Keratinocyte (primary cell): Measurements from ENCODE around the gene ANKS1A. TPM values are rescaled to one million over a fixed set of nuclear protein-coding genes. Genes with fewer than 3 reads are reported as not detected.

Experiments used
- DNase-seq: peaks from one replicate; pipeline ENCODE4 v3.0.0-alpha.2; 2011; ENCODE audit warnings: low read depth, missing footprints, low spot score
- FAIRE-seq: peaks from 2 replicates; lab custom pipeline; 2011; peaks lifted over from hg19 to GRCh38; lab: Jason Lieb, UNC
- H2AFZ ChIP-seq: 2 replicates; pipeline ENCODE4 v1.6.0; 2012; ENCODE audit warnings: low read length, control low read depth, inconsistent platforms; ENCODE audit not compliant: control insufficient read depth
- H3K27ac ChIP-seq: 2 replicates; pipeline ENCODE4 v1.5.1; 2011; ENCODE audit warnings: low read length; ENCODE audit not compliant: control insufficient read depth, insufficient read depth
- H3K27me3 ChIP-seq: 3 replicates; pipeline ENCODE4 v1.6.0; 2011; ENCODE audit warnings: low read length; ENCODE audit not compliant: control insufficient read depth, insufficient read depth; ENCODE audit errors: extremely low read depth
- H3K36me3 ChIP-seq, 2 experiments: 2 replicates in 1 of 2; 3 replicates in 1 of 2; pipeline ENCODE4 v1.5.1; 2011; ENCODE audit warnings: low read length in 2 of 2, mild to moderate bottlenecking in 1 of 2; ENCODE audit not compliant: control insufficient read depth in 2 of 2, insufficient read depth in 2 of 2; ENCODE audit errors: extremely low read depth in 1 of 2
- H3K4me1 ChIP-seq: 3 replicates; pipeline ENCODE4 v1.5.1; 2011; ENCODE audit warnings: low read length; ENCODE audit not compliant: control insufficient read depth, insufficient read depth; ENCODE audit errors: extremely low read depth
- H3K4me2 ChIP-seq: 3 replicates; pipeline ENCODE4 v1.6.0; 2011; ENCODE audit warnings: low read depth, low read length; ENCODE audit not compliant: control insufficient read depth, insufficient read depth; ENCODE audit errors: extremely low read depth
- H3K4me3 ChIP-seq, 3 experiments: fragments of 200-600 bp in 1 of 3; sonication (generic) in 1 of 3; 2 replicates in 2 of 3; 3 replicates in 1 of 3; pipeline ENCODE4 v1.5.1; 2011 to 2016; ENCODE audit warnings: low read length in 3 of 3, mild to moderate bottlenecking in 3 of 3, control low read depth in 2 of 3, inconsistent platforms in 1 of 3, low read depth in 1 of 3, mixed read lengths in 1 of 3, mixed run types in 1 of 3, moderate library complexity in 1 of 3; ENCODE audit not compliant: control insufficient read depth in 2 of 3, insufficient read depth in 2 of 3; ENCODE audit errors: extremely low read depth in 1 of 3
- H3K79me2 ChIP-seq: 2 replicates; pipeline ENCODE4 v1.6.0; 2012; ENCODE audit warnings: low read length; ENCODE audit not compliant: control insufficient read depth, insufficient read depth
- H3K9ac ChIP-seq: 3 replicates; pipeline ENCODE4 v1.6.0; 2011; ENCODE audit warnings: low read length; ENCODE audit not compliant: control insufficient read depth, insufficient read depth; ENCODE audit errors: extremely low read depth
- H3K9me1 ChIP-seq: 3 replicates; pipeline ENCODE4 v1.6.0; 2011; ENCODE audit warnings: low read length; ENCODE audit not compliant: control insufficient read depth, insufficient read depth; ENCODE audit errors: extremely low read depth
- H3K9me3 ChIP-seq: 2 replicates; pipeline ENCODE4 v1.5.1; 2012; ENCODE audit warnings: low read depth, low read length; ENCODE audit not compliant: control insufficient read depth
- H4K20me1 ChIP-seq: 3 replicates; pipeline ENCODE4 v1.6.0; 2011; ENCODE audit warnings: low read length; ENCODE audit not compliant: control insufficient read depth, insufficient read depth; ENCODE audit errors: extremely low read depth
- CTCF ChIP-seq, 3 experiments: IDR thresholded peaks in 1 of 3; conservative IDR thresholded peaks in 1 of 3; optimal IDR thresholded peaks in 1 of 3; 2 replicates in 2 of 3; 3 replicates in 1 of 3; pipeline versions ENCODE3 to v1.5.1; 2011; ENCODE audit warnings: low read length in 3 of 3, mild to moderate bottlenecking in 3 of 3, moderate library complexity in 2 of 3, control low read depth in 1 of 3, inconsistent platforms in 1 of 3; ENCODE audit not compliant: insufficient read depth in 2 of 3; ENCODE audit errors: extremely low read depth in 1 of 3
- EZH2 ChIP-seq: IDR thresholded peaks from one replicate; pipeline ENCODE4 v1.6.1; 2012; ENCODE audit warnings: inconsistent platforms, mild to moderate bottlenecking, low read length, moderate library complexity
- dilution Hi-C: fragments of 300-500 bp; cut with MboI; formaldehyde crosslinking; loops from one replicate; pipeline ENCODE4 v1.7.0; 2020; ENCODE audit warnings: low sequenced_read_pairs; ENCODE audit not compliant: extremely low pct_ligation_motif_present
- polyA plus RNA-seq, 5 experiments: library from polyadenylated mRNA; depleted of rRNA in 3 of 5; stranded (reverse) in 3 of 5; stranded (forward) in 1 of 5; unstranded in 1 of 5; fragments of >200 nt; gene quantifications; 1 replicate in 1 of 5; 2 replicates in 3 of 5; 3 replicates in 1 of 5; pipeline versions ENCODE4 v1.2.1 to v1.2.3, GENCODE V29; 2011 to 2012; ENCODE audit warnings: missing spikeins in 2 of 5, low read depth in 1 of 5, low replicate concordance in 1 of 5

ANKS1A gene
- polyA plus RNA-seq, 1 donor (not counting 4 experiments of a cell fraction or from before 2014, with no cell fraction given): 8.6 TPM

- no peak overlapping the region for H3K9ac ChIP-seq
- no peak overlapping the region for H3K4me3 ChIP-seq
- FAIRE-seq (no peak), DNase-seq (no peak)
- H3K4me2 ChIP-seq: no peak overlapping the region
- H2AFZ ChIP-seq: no peak overlapping the region
- no peaks in the 10 kb centered on the region for H3K9me1 ChIP-seq
- TF ChIP-seq CTCF (optimal IDR thresholded peaks at IDR 0.05 in 1 of 3, IDR thresholded peaks at IDR 0.05 in 1 of 3, conservative IDR thresholded peaks at IDR 0.05 in 1 of 3; ENCODE audit: extremely low read depth in 1 of 3, insufficient read depth in 2 of 3, low read length in 3 of 3) (no peak), EZH2 (no peak)
- H3K79me2 ChIP-seq: no peaks in the 10 kb centered on the region
- H3K36me3 ChIP-seq: peaks cover 3 to 9% of the 10 kb centered on the region in 2 experiments
- no peak overlapping the region for H3K27ac ChIP-seq
- H3K9me3 ChIP-seq: no peaks in the 10 kb centered on the region
- no peaks in the 10 kb centered on the region for H3K27me3 ChIP-seq
- no peaks in the 10 kb centered on the region for H4K20me1 ChIP-seq
- no peaks in the 10 kb centered on the region for H3K4me1 ChIP-seq
- dilution Hi-C loops: no loop called here
Observed at GRCh38 chr6:35018746-35019145, 129.7 kb downstream of the ANKS1A start.

- Histone ChIP-seq H3K79me2 (no peaks in the 10 kb centered on the region), H3K36me3 (peaks cover 3 to 9% of the 10 kb centered on the region in 2 experiments), H3K4me2 (no peak overlapping the region), H3K27me3 (no peaks in the 10 kb centered on the region), H2AFZ (no peak overlapping the region), H3K9me3 (no peaks in the 10 kb centered on the region), H3K9ac (no peak overlapping the region), H3K27ac (no peak overlapping the region), H3K4me3 (no peak overlapping the region), H3K4me1 (peaks cover under 1% of the 10 kb centered on the region), H4K20me1 (no peaks in the 10 kb centered on the region), H3K9me1 (no peaks in the 10 kb centered on the region)
- DNase-seq: no peak
- dilution Hi-C loops: no loop called here
- no peak for TF ChIP-seq CTCF (optimal IDR thresholded peaks at IDR 0.05 in 1 of 3, IDR thresholded peaks at IDR 0.05 in 1 of 3, conservative IDR thresholded peaks at IDR 0.05 in 1 of 3; ENCODE audit: extremely low read depth in 1 of 3, insufficient read depth in 2 of 3, low read length in 3 of 3)
- TF ChIP-seq EZH2: no peak
- no peak for FAIRE-seq
Observed at GRCh38 chr6:35019171-35019570, 130.1 kb downstream of the ANKS1A start.
